HepG2 (cell line): Measurements from ENCODE around the gene MTRF1. TPM values are rescaled to one million over a fixed set of nuclear protein-coding genes. Genes with fewer than 3 reads are reported as not detected.

ENCODE experiments used
- ATAC-seq: fragments of 200-7000 bp; cut with Tn5 transposase; 3 replicates; pipeline ENCODE4 v1.9.1; 2020; ENCODE audit warnings: mild to moderate bottlenecking, moderate library complexity
- BruUV-seq: library from RNA; stranded (reverse); fragments of 400-500 nt; replicated peaks from 2 replicates; lab custom pipeline; 2021; lab: Mats Ljungman, UMichigan
- CTCF ChIA-PET: fragments of 300-600 bp; formaldehyde crosslinking; extraction: SDS; loops from one replicate; lab custom pipeline; 2021; ENCODE audit warnings: low total read pairs, inconsistent platforms, low intra/inter-chr PET ratio; lab: Yijun Ruan, JAX
- POLR2A ChIA-PET: fragments of 350-600 bp; sonication (Branson Sonifier 250); formaldehyde crosslinking; loops from one replicate; lab custom pipeline; 2020; ENCODE audit warnings: antibody characterized with exemption, inconsistent platforms; lab: Yijun Ruan, JAX
- DNase-seq: peaks from one replicate; pipeline ENCODE4 v3.0.0-alpha.2; 2015; ENCODE audit warnings: low spot score
- FAIRE-seq: peaks from 3 replicates; lab custom pipeline; 2011; peaks lifted over from hg19 to GRCh38; lab: Jason Lieb, UNC
- H2AFZ ChIP-seq: one replicate; pipeline ENCODE4 v1.6.1; 2011; ENCODE audit warnings: low read length, inconsistent platforms
- H3K27ac ChIP-seq: fragments of 300-600 bp; 3 replicates; pipeline ENCODE4 v1.8.0; 2011; ENCODE audit warnings: mixed run types, mild to moderate bottlenecking, mixed read lengths, low read length, inconsistent platforms; ENCODE audit not compliant: insufficient read depth; ENCODE audit errors: extremely low read length
- H3K27me3 ChIP-seq, 2 experiments: fragments of 200-600 bp in 1 of 2; 2 replicates in 1 of 2; 3 replicates in 1 of 2; pipeline versions ENCODE4 v1.6.0 to v1.8.0; 2011; ENCODE audit warnings: low read length in 2 of 2, mild to moderate bottlenecking in 2 of 2, moderate library complexity in 2 of 2, inconsistent platforms in 1 of 2; ENCODE audit not compliant: insufficient read depth in 2 of 2, control insufficient read depth in 1 of 2
- H3K36me3 ChIP-seq, 2 experiments: fragments of 200-600 bp in 1 of 2; replicated peaks in 1 of 2; 2 replicates in 1 of 2; 3 replicates in 1 of 2; pipeline versions ENCODE4 v1.5.1 to v1.8.0; 2011; ENCODE audit warnings: low read length in 2 of 2, inconsistent platforms in 1 of 2; ENCODE audit not compliant: insufficient read depth in 2 of 2, control insufficient read depth in 1 of 2
- H3K4me1 ChIP-seq: 2 replicates; pipeline ENCODE4 v1.5.1; 2012; ENCODE audit warnings: low read length, inconsistent platforms; ENCODE audit not compliant: insufficient read depth
- H3K4me2 ChIP-seq: 2 replicates; pipeline ENCODE4 v1.6.0; 2011; ENCODE audit warnings: low read depth, low read length, inconsistent platforms
- H3K4me3 ChIP-seq, 3 experiments: fragments of 200-600 bp in 1 of 3; sonication (generic), shearing (Covaris generic) in 1 of 3; replicated peaks in 1 of 3; 2 replicates each; pipeline ENCODE4 v1.5.1; 2011 to 2016; ENCODE audit warnings: low read length in 3 of 3, inconsistent platforms in 2 of 3, low read depth in 2 of 3, mild to moderate bottlenecking in 2 of 3, control low read depth in 1 of 3, mixed read lengths in 1 of 3; ENCODE audit not compliant: insufficient read depth in 1 of 3
- H3K79me2 ChIP-seq: one replicate; pipeline ENCODE4 v1.6.1; 2011; ENCODE audit warnings: low read length, inconsistent platforms; ENCODE audit not compliant: insufficient read depth
- H3K9ac ChIP-seq: 2 replicates; pipeline ENCODE4 v1.6.0; 2011; ENCODE audit warnings: mild to moderate bottlenecking, low read depth, low read length, inconsistent platforms; ENCODE audit not compliant: insufficient read depth
- H3K9me3 ChIP-seq: 2 replicates; pipeline ENCODE4 v1.5.1; 2012; ENCODE audit warnings: mild to moderate bottlenecking, low read length
- H4K20me1 ChIP-seq: 2 replicates; pipeline ENCODE4 v1.6.0; 2011; ENCODE audit warnings: inconsistent platforms, mild to moderate bottlenecking, low read length, moderate library complexity; ENCODE audit not compliant: insufficient read depth
- HNRNPL ChIP-seq: fragments of 200-400 bp; formaldehyde crosslinking; IDR thresholded peaks from 2 replicates; pipeline ENCODE4 v1.6.1; 2017; ENCODE audit warnings: mild to moderate bottlenecking, low read depth, low read length
- NFATC3 ChIP-seq: sonication (generic); formaldehyde crosslinking; IDR thresholded peaks from 2 replicates; pipeline ENCODE4 v1.5.1; 2020; ENCODE audit warnings: mild to moderate bottlenecking, missing genetic modification reagents
- NPAS2 ChIP-seq: sonication (generic); formaldehyde crosslinking; IDR thresholded peaks from 2 replicates; pipeline ENCODE4 v1.8.0; 2022; ENCODE audit warnings: mild to moderate bottlenecking, missing genetic modification reagents, borderline replicate concordance
- POLR2G ChIP-seq: fragments of 200-400 bp; formaldehyde crosslinking; IDR thresholded peaks from 2 replicates; pipeline ENCODE4 v1.6.1; 2018; ENCODE audit warnings: mild to moderate bottlenecking, low read depth, low read length, moderate library complexity
- ZFP37 ChIP-seq: sonication (generic); formaldehyde crosslinking; IDR thresholded peaks from 2 replicates; pipeline ENCODE4 v1.4.0; 2020; ENCODE audit warnings: missing genetic modification reagents, borderline replicate concordance
- ZKSCAN8 ChIP-seq: IDR thresholded peaks from 2 replicates; pipeline ENCODE4 v1.6.1; 2016; ENCODE audit warnings: borderline replicate concordance, missing genetic modification reagents, missing compliant biosample characterization
- ZNF160 ChIP-seq: sonication (generic); formaldehyde crosslinking; IDR thresholded peaks from 2 replicates; pipeline ENCODE4 v1.8.0; 2022; ENCODE audit warnings: mild to moderate bottlenecking, inconsistent platforms, missing genetic modification reagents
- ZNF460 ChIP-seq: sonication (generic); formaldehyde crosslinking; IDR thresholded peaks from 2 replicates; pipeline ENCODE4 v1.5.1; 2020; ENCODE audit warnings: missing genetic modification reagents, mild to moderate bottlenecking, borderline replicate concordance
- WGBS: methylation state at CpG from one replicate; pipeline ENCODE4 v1.1.6; 2017; ENCODE audit warnings: low lambda C conversion rate; 5-methylcytosine and 5-hydroxymethylcytosine counted together
- in situ Hi-C: cut with HindIII; loops from 2 replicates; pipeline ENCODE4 v1.10.0; 2017; ENCODE audit warnings: low pct_unique_long_range_greater_than_20kb; ENCODE audit not compliant: extremely low pct_ligation_motif_present
- intact Hi-C: fragments of 100-400 bp; cut with micrococcal nuclease; formaldehyde crosslinking; loops from one replicate; pipeline ENCODE4 v1.10.0; 2022; ENCODE audit not compliant: unreplicated experiment
- polyA plus RNA-seq, 8 experiments: library from polyadenylated mRNA; depleted of rRNA in 3 of 8; stranded (reverse) in 7 of 8; unstranded in 1 of 8; fragments of >200 nt; fragmentation: Illumina TruSeq in 4 of 8; extraction: Trizol in 4 of 8; gene quantifications; 2 replicates each; pipeline versions ENCODE4 v1.2.1 to v1.2.3, GENCODE V29; 2011 to 2016; ENCODE audit warnings: low read depth in 4 of 8, missing spikeins in 1 of 8, mixed read lengths in 1 of 8; ENCODE audit not compliant: insufficient read depth in 1 of 8
- total RNA-seq, 5 experiments: library from RNA; depleted of rRNA; stranded (reverse); fragments of >200 nt; fragmentation: Illumina TruSeq; extraction: Trizol; gene quantifications; 2 replicates each; pipeline ENCODE4 v1.2.3, GENCODE V29; 2016; ENCODE audit warnings: low read depth in 1 of 5
- TF ChIP-seq, protein P1 (sequence below), 2 experiments: sonication (generic) in 1 of 2; formaldehyde crosslinking in 1 of 2; IDR thresholded peaks; 2 replicates each; pipeline versions ENCODE4 v1.4.0 to v1.6.1; 2016 to 2020; ENCODE audit warnings: borderline replicate concordance in 1 of 2, low read depth in 1 of 2, mild to moderate bottlenecking in 1 of 2, missing genetic modification reagents in 1 of 2
- TF ChIP-seq, protein P2 (sequence below): sonication (generic); formaldehyde crosslinking; IDR thresholded peaks from 2 replicates; pipeline ENCODE4 v1.5.0; 2020; ENCODE audit warnings: mild to moderate bottlenecking, missing genetic modification reagents, borderline replicate concordance
- TF ChIP-seq, protein P3 (sequence below): sonication (generic); formaldehyde crosslinking; IDR thresholded peaks from 2 replicates; pipeline ENCODE4 v1.4.0; 2020; ENCODE audit warnings: mild to moderate bottlenecking, missing genetic modification reagents, borderline replicate concordance

Gene MTRF1
- total and polyA plus RNA-seq, 2 of the 13 experiments (the other 11 are each of a cell fraction or from before 2014, with no cell fraction given), result 21.6 to 27.2 TPM

DNA sequence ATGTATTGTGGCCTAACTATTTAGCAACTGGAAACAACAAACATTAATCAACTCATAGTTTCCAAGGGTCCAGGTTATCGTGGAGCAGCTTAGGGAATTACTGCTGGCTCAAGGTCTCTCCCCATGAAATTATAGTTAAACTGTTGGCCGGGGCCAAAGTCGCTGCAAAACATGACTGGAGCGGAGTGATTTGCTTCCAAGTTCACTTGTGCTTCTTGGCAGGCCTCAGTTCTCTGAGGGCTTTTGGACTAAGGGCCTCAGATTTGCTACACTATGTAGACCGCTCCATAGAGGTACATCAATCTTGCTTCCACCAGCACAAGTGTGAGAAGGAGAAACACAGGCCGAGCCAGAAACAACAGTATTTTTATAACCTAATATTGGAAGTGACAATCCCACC lies 59.6 kb downstream of the MTRF1 start:
- intact Hi-C loops (no loop called here), in situ Hi-C loops (no loop called here)
- FAIRE-seq (no peak), ATAC-seq (no peak), DNase-seq (no peak)
- Histone ChIP-seq H3K27ac (no peak overlapping the region), H3K4me1 (no peaks in the 10 kb centered on the region), H3K79me2 (no peaks in the 10 kb centered on the region), H3K27me3 (no peaks in the 10 kb centered on the region), H3K4me2 (no peak overlapping the region), H3K36me3 (no peaks in the 10 kb centered on the region), H3K4me3 (no peak overlapping the region), H3K9ac (no peak overlapping the region), H3K9me3 (no peaks in the 10 kb centered on the region), H2AFZ (no peak overlapping the region), H4K20me1 (no peaks in the 10 kb centered on the region)
- POLR2A ChIA-PET, result no interaction called here
- CTCF ChIA-PET, result no interaction called here
- BruUV-seq, result no TSS peak
- 52% methylated on average over 5 of the region's 6 CpGs for WGBS
- TF ChIP-seq NFATC3, result no peak
- TF ChIP-seq NPAS2 (CRISPR knock-in tag), result no peak
- TF ChIP-seq ZNF160 (CRISPR knock-in tag), result no peak
- no peak for TF ChIP-seq ZKSCAN8 (CRISPR knock-in tag)
- TF ChIP-seq POLR2G, result no peak
- TF ChIP-seq, protein P1, sequence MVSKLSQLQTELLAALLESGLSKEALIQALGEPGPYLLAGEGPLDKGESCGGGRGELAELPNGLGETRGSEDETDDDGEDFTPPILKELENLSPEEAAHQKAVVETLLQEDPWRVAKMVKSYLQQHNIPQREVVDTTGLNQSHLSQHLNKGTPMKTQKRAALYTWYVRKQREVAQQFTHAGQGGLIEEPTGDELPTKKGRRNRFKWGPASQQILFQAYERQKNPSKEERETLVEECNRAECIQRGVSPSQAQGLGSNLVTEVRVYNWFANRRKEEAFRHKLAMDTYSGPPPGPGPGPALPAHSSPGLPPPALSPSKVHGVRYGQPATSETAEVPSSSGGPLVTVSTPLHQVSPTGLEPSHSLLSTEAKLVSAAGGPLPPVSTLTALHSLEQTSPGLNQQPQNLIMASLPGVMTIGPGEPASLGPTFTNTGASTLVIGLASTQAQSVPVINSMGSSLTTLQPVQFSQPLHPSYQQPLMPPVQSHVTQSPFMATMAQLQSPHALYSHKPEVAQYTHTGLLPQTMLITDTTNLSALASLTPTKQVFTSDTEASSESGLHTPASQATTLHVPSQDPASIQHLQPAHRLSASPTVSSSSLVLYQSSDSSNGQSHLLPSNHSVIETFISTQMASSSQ (IDR thresholded peaks at IDR 0.05; ENCODE audit: low read depth), result no peak
- TF ChIP-seq, protein P1 (CRISPR knock-in tag; IDR thresholded peaks at IDR 0.05; ENCODE audit: borderline replicate concordance), result no peak
- TF ChIP-seq, protein P2, sequence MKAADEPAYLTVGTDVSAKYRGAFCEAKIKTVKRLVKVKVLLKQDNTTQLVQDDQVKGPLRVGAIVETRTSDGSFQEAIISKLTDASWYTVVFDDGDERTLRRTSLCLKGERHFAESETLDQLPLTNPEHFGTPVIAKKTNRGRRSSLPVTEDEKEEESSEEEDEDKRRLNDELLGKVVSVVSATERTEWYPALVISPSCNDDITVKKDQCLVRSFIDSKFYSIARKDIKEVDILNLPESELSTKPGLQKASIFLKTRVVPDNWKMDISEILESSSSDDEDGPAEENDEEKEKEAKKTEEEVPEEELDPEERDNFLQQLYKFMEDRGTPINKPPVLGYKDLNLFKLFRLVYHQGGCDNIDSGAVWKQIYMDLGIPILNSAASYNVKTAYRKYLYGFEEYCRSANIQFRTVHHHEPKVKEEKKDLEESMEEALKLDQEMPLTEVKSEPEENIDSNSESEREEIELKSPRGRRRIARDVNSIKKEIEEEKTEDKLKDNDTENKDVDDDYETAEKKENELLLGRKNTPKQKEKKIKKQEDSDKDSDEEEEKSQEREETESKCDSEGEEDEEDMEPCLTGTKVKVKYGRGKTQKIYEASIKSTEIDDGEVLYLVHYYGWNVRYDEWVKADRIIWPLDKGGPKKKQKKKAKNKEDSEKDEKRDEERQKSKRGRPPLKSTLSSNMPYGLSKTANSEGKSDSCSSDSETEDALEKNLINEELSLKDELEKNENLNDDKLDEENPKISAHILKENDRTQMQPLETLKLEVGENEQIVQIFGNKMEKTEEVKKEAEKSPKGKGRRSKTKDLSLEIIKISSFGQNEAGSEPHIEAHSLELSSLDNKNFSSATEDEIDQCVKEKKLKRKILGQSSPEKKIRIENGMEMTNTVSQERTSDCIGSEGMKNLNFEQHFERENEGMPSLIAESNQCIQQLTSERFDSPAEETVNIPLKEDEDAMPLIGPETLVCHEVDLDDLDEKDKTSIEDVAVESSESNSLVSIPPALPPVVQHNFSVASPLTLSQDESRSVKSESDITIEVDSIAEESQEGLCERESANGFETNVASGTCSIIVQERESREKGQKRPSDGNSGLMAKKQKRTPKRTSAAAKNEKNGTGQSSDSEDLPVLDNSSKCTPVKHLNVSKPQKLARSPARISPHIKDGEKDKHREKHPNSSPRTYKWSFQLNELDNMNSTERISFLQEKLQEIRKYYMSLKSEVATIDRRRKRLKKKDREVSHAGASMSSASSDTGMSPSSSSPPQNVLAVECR (CRISPR knock-in tag), result no peak
- TF ChIP-seq, protein P3, sequence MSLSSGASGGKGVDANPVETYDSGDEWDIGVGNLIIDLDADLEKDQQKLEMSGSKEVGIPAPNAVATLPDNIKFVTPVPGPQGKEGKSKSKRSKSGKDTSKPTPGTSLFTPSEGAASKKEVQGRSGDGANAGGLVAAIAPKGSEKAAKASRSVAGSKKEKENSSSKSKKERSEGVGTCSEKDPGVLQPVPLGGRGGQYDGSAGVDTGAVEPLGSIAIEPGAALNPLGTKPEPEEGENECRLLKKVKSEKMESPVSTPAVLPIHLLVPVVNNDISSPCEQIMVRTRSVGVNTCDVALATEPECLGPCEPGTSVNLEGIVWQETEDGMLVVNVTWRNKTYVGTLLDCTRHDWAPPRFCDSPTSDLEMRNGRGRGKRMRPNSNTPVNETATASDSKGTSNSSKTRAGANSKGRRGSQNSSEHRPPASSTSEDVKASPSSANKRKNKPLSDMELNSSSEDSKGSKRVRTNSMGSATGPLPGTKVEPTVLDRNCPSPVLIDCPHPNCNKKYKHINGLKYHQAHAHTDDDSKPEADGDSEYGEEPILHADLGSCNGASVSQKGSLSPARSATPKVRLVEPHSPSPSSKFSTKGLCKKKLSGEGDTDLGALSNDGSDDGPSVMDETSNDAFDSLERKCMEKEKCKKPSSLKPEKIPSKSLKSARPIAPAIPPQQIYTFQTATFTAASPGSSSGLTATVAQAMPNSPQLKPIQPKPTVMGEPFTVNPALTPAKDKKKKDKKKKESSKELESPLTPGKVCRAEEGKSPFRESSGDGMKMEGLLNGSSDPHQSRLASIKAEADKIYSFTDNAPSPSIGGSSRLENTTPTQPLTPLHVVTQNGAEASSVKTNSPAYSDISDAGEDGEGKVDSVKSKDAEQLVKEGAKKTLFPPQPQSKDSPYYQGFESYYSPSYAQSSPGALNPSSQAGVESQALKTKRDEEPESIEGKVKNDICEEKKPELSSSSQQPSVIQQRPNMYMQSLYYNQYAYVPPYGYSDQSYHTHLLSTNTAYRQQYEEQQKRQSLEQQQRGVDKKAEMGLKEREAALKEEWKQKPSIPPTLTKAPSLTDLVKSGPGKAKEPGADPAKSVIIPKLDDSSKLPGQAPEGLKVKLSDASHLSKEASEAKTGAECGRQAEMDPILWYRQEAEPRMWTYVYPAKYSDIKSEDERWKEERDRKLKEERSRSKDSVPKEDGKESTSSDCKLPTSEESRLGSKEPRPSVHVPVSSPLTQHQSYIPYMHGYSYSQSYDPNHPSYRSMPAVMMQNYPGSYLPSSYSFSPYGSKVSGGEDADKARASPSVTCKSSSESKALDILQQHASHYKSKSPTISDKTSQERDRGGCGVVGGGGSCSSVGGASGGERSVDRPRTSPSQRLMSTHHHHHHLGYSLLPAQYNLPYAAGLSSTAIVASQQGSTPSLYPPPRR (CRISPR knock-in tag), result no peak
- TF ChIP-seq ZFP37 (CRISPR knock-in tag), result no peak
- TF ChIP-seq HNRNPL, result no peak
- no peak for TF ChIP-seq ZNF460
